ENCODE data around the gene MIS18BP1. TPM values are rescaled to one million over a fixed set of nuclear protein-coding genes. Genes with fewer than 3 reads are reported as not detected.

MIS18BP1 gene
- total RNA-seq, 4 donors from 2014 or later: 23.2 to 30.6 (median 27.3) TPM

GRCh38 chr14:45258073-45258472 is 5.1 kb upstream of the MIS18BP1 start:
- 72 to 83% methylated on average over 1 of the region's 1 CpG for WGBS, 2 donors
- intact Hi-C loops (cut with DNase I; ENCODE audit: low total_unique reads): no loop called here
- no peak overlapping the region for H3K4me3 ChIP-seq (ENCODE audit: low read depth, poor library complexity, severe bottlenecking)
- TF ChIP-seq CTCF (IDR thresholded peaks at IDR 0.05) (no peak), POLR2A (IDR thresholded peaks at IDR 0.05) (no peak)
- no peak for DNase-seq (ENCODE audit: low spot score in 2 of 2)

- WGBS, 2 donors: 89 to 91% methylated on average over 4 of the region's 4 CpGs
- TF ChIP-seq CTCF (IDR thresholded peaks at IDR 0.05) (no peak), POLR2A (IDR thresholded peaks at IDR 0.05) (no peak)
- no peak overlapping the region for H3K4me3 ChIP-seq (ENCODE audit: low read depth, poor library complexity, severe bottlenecking)
- DNase-seq (ENCODE audit: low spot score in 2 of 2): no peak
- intact Hi-C loops (cut with DNase I; ENCODE audit: low total_unique reads): no loop called here
Measured at GRCh38 chr14:45254771-45255170, 1.8 kb upstream of the MIS18BP1 start.

GRCh38 chr14:45253754-45254310 is 830 bp upstream of the MIS18BP1 start:
- H3K4me3 ChIP-seq (ENCODE audit: low read depth, poor library complexity, severe bottlenecking): peak overlapping the region; percentile 64
- intact Hi-C loops (cut with DNase I; ENCODE audit: low total_unique reads): no loop called here
- TF ChIP-seq POLR2A (IDR thresholded peaks at IDR 0.05) (no peak), CTCF (IDR thresholded peaks at IDR 0.05) (no peak)
- WGBS, 2 donors: 58 to 61% methylated on average over 23 of the region's 23 CpGs
- peak in 1 of 2 donors; percentile 81 for DNase-seq (ENCODE audit: low spot score in 2 of 2)

- H3K4me3 ChIP-seq (ENCODE audit: low read depth, poor library complexity, severe bottlenecking): peak overlapping the region; percentile 64
- intact Hi-C loops (cut with DNase I; ENCODE audit: low total_unique reads): no loop called here
- TF ChIP-seq POLR2A (IDR thresholded peaks at IDR 0.05) (no peak), CTCF (IDR thresholded peaks at IDR 0.05) (no peak)
- 1% methylated on average over 26 of the region's 26 CpGs for WGBS, 2 donors
- DNase-seq (ENCODE audit: low spot score in 2 of 2): no peak
Measured at GRCh38 chr14:45252366-45253069, 484 bp downstream of the MIS18BP1 start.

DNA sequence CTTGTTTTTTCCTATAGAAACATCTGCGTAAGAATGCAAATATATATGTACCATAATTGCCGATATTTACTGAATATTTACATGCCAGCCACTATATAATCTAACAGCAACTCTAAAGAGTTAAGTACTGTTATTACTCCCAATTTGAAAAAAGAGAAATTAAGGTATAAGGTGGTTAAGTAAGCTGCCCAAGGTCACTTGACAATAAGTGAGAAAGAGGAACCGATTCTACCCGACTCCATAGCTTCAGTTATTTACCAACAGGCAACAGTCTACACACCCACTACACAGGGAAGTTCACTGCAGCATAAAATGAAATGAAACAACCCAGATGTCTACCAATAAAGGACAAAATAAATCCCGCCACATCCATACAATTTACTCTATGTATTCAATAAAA is 1.1 kb downstream of the MIS18BP1 start:
- 14 to 17% methylated on average over 5 of the region's 5 CpGs for WGBS, 2 donors
- DNase-seq (ENCODE audit: low spot score in 2 of 2): no peak
- H3K4me3 ChIP-seq (ENCODE audit: low read depth, poor library complexity, severe bottlenecking): no peak overlapping the region
- TF ChIP-seq POLR2A (IDR thresholded peaks at IDR 0.05): no peak
- no peak for TF ChIP-seq CTCF (IDR thresholded peaks at IDR 0.05)
- intact Hi-C loops (cut with DNase I; ENCODE audit: low total_unique reads): no loop called here
